ENCODE data around the gene GTF3C2. TPM values are rescaled to one million over a fixed set of nuclear protein-coding genes. Genes with fewer than 3 reads are reported as not detected.

GTF3C2 gene
- total RNA-seq, 1 donor from 2014 or later, result 28.2 TPM

DNA sequence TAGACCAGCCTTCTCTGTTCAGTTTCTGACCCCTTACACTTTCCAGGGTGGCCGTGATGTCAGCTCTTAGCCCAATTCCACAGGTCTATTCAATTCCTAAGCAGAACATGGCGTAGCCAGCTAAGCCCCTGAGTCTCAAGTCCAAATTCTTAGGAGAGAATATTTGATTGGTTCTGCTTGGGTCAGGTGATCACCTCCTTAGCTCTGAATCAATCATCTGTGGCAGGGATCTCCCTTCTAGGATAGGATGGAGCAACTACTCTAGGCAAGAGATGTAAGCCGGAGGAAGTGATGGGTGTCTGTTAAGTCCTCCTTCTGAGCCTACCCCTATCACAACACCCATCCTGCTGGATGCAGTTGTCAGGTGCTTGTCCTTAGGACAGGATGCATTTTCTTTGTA is 59.4 kb downstream of the GTF3C2 start:
- DNase-seq, result no peak

DNA sequence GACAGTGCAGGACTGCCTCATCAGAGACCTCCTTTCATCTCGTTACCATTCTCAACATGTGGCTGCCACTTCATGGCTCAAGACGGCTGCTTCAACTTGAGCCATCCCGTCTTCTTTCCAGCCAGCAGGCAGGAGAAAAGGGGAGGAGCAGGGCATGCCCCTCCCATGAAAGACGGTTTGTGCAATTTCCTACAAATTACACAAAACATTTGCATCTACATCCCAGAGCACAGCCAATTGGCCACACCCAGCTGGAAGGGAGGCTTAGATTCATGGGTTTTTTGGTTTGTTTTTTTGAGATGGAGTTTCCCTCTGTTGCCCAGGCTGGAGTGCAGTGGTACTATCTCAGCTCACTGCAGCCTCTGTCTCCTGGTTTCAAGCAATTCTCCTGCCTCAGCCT is 60.1 kb downstream of the GTF3C2 start:
- DNase-seq, result no peak

- no peak for DNase-seq
Observed at GRCh38 chr2:27294928-27295327, 61.6 kb downstream of the GTF3C2 start.

DNA sequence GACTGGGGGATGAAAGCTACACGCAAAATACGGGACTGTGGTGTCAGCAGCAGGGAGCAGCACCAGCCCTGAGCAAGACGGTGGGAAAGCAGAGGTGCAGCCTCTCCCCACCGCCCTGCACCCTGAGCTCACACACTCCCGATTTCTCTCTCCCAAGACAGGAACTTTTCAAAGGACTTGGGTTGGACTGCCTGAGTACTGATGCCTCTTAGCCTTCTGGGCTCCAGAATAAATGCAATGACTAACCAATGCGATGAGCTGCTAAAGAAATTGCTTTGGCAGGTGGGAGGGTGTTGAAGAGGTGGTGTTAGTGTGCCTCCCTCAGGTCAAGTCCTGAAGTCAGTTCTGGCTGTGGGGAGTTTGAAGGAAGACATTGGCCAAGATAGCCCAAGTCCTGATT is 64.7 kb downstream of the GTF3C2 start:
- DNase-seq, result no peak

- DNase-seq, result no peak
Observed at GRCh38 chr2:27290549-27290948, 66.0 kb downstream of the GTF3C2 start.

- no peak for DNase-seq
Observed at GRCh38 chr2:27288610-27289009, 68.0 kb downstream of the GTF3C2 start.

- DNase-seq, result no peak
Observed at GRCh38 chr2:27285481-27285880, 71.1 kb downstream of the GTF3C2 start.

DNA sequence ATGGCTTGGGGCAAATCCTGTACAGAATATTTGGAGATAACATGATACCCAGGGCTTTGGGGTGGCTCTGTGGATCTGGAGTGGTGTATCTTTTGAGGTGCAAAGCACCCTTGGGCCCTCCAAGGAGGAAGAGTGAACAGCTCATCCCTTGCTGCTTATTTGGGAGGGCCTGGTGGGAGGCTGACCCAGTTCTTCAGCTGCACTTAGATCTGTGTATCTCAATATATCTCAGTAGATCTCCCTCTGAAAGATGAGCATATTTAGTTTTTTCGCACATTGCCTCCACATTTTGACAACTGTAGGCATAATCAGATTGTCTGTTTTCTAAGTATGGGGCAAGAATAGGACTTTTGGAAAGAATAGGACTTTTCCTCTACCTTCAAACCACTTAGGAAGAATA is 71.6 kb downstream of the GTF3C2 start:
- DNase-seq, result no peak

DNA sequence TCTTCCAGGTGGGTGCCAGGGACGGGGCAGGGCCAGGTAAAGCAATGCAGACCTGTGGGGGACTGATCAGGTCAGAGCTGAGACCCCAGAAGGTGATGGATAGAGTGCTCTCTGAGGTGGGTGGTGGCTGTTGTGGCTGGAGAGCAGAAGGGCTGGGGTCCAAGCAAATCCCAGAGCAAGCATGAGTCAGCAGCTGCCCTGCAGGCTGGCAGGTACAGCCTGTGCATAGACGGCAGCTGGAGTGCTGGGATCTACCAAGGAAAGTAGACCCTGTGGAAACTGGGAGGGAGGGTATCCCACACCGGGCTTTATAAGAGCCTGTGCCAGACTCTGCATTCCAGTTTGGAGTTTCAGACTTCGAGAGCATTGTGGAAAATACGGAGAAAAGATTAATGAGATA is 73.7 kb downstream of the GTF3C2 start:
- no peak for DNase-seq

GRCh38 chr2:27281855-27282559 is 74.6 kb downstream of the GTF3C2 start, which contains the start of gene TRIM54:
TRIM54 (plus strand) TSS chr2:27282429; CDS start chr2:27282732, 303 bp downstream.
- no peak for DNase-seq

GRCh38 chr2:27281442-27281841 is 75.1 kb downstream of the GTF3C2 start:
- DNase-seq, result no peak

DNA sequence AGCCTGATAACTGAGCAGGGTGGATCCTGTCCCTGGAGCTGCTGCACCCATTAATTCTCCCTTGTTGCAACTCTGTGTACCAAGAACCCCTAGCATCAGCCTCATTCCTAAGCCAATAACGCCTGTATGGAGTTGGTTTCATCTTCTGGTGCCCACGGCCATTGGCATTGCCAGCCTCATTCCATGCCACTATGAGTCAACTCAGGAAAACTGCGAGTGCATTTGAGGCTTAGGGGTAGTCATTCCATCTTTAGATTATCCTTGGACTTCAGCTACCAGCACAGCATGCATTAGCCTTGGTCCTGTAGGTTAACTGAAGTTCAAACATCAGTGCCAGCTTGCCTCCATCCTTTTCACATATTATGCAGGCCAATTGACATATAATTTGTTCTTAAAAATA is 75.7 kb downstream of the GTF3C2 start:
- DNase-seq, result no peak

DNA sequence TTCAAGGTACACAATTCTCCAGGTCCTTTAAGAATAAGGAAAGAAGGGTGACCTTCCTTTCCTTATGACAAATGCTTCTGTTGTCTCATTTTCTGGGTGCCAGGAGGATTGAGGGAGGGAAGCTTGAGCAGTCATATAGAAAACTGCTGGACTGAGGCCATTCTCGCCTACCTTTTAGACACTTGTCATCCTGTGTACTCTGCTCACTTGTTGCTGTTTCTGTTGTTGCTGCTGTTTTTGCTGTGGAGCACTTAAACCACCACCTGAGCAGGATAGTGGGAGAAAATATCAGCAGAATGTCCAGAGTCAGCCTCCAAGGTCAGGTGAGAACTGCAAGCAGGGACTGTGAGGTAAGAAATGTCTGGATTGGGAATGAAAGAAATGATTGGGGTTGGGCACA is 78.6 kb downstream of the GTF3C2 start:
- DNase-seq, result no peak

Other genes starting within 250 kb of the GTF3C2 start
- gene CGREF1, start 237.6 kb downstream of the GTF3C2 start, total RNA-seq, result 17.3 TPM
- gene ABHD1, start 232.9 kb downstream of the GTF3C2 start, total RNA-seq, result 0.31 TPM
- 19.0 TPM for gene PREB, start 222.1 kb downstream of the GTF3C2 start, total RNA-seq
- not detected for gene PRR30, start 217.4 kb downstream of the GTF3C2 start, total RNA-seq
- gene TCF23, start 207.8 kb downstream of the GTF3C2 start, total RNA-seq, result not detected
- gene ATRAID, start 144.7 kb downstream of the GTF3C2 start, total RNA-seq, result 43.7 TPM
- gene SLC5A6, start 144.5 kb downstream of the GTF3C2 start, total RNA-seq, result 15.6 TPM
- 16.2 TPM for gene CAD, start 139.4 kb downstream of the GTF3C2 start, total RNA-seq
- 0.47 TPM for gene SLC30A3, start 93.7 kb downstream of the GTF3C2 start, total RNA-seq
- not detected for gene DNAJC5G, start 81.3 kb downstream of the GTF3C2 start, total RNA-seq
- gene TRIM54, start 74.3 kb downstream of the GTF3C2 start, total RNA-seq, result not detected
- gene UCN, start 48.3 kb downstream of the GTF3C2 start, total RNA-seq, result 1.1 TPM
- 36.8 TPM for gene MPV17, start 33.7 kb downstream of the GTF3C2 start, total RNA-seq
- 19.2 TPM for gene EIF2B4, start 13.6 kb upstream of the GTF3C2 start, total RNA-seq
- 51.5 TPM for gene SNX17, start 13.9 kb upstream of the GTF3C2 start, total RNA-seq
- gene ZNF513, start 24.0 kb upstream of the GTF3C2 start, total RNA-seq, result 12.0 TPM
- gene PPM1G, start 52.8 kb upstream of the GTF3C2 start, total RNA-seq, result 58.0 TPM
- 58.8 TPM for gene NRBP1, start 71.9 kb upstream of the GTF3C2 start, total RNA-seq
- gene KRTCAP3, start 85.6 kb upstream of the GTF3C2 start, total RNA-seq, result not detected
- gene IFT172, start 133.0 kb upstream of the GTF3C2 start, total RNA-seq, result 28.5 TPM
- gene FNDC4, start 138.4 kb upstream of the GTF3C2 start, total RNA-seq, result 41.3 TPM
- 0.16 TPM for gene GCKR, start 140.1 kb upstream of the GTF3C2 start, total RNA-seq
- gene ZNF512, start 226.3 kb upstream of the GTF3C2 start, total RNA-seq, result 55.8 TPM

Data from occipital lobe (tissue), 2 donors.